Loucy (cell line): ENCODE results near the gene PTPN2.

Experiments used
- H2AFZ ChIP-seq: fragments of 200-600 bp; sonication (generic); 2 replicates; pipeline ENCODE4 v1.6.0; 2016; ENCODE audit warnings: antibody characterized with exemption, mild to moderate bottlenecking, low read length, moderate library complexity
- H3F3A ChIP-seq: fragments of 200-600 bp; 2 replicates; pipeline ENCODE4 v1.6.0; 2016; ENCODE audit warnings: antibody characterized with exemption, low read depth, mild to moderate bottlenecking
- H3K27me3 ChIP-seq: fragments of 200-600 bp; sonication (generic); 2 replicates; pipeline ENCODE4 v1.6.1; 2014; ENCODE audit warnings: low read length, mild to moderate bottlenecking; ENCODE audit not compliant: insufficient read depth, poor library complexity, severe bottlenecking
- H3K36me3 ChIP-seq: fragments of 200-600 bp; sonication (generic); 2 replicates; pipeline ENCODE4 v1.6.1; 2016; ENCODE audit warnings: low read length; ENCODE audit not compliant: insufficient read depth
- H3K4me1 ChIP-seq: fragments of 200-600 bp; sonication (generic); 2 replicates; pipeline ENCODE4 v1.5.1; 2014; ENCODE audit warnings: low read length, mild to moderate bottlenecking; ENCODE audit not compliant: insufficient read depth, poor library complexity, severe bottlenecking
- H3K4me2 ChIP-seq: fragments of 200-600 bp; sonication (generic); 2 replicates; pipeline ENCODE4 v1.6.0; 2014; ENCODE audit warnings: antibody characterized with exemption, low read length, low read depth, mild to moderate bottlenecking; ENCODE audit not compliant: poor library complexity, severe bottlenecking
- H3K4me3 ChIP-seq: fragments of 200-600 bp; sonication (generic); 2 replicates; pipeline ENCODE4 v1.5.1; 2014; ENCODE audit warnings: low read length, mild to moderate bottlenecking, mixed read lengths; ENCODE audit not compliant: poor library complexity, severe bottlenecking
- H3K79me2 ChIP-seq: fragments of 200-600 bp; sonication (generic); 2 replicates; pipeline ENCODE4 v1.6.1; 2014; ENCODE audit warnings: low read length; ENCODE audit not compliant: insufficient read depth
- H3K9ac ChIP-seq: fragments of 200-600 bp; sonication (generic); 2 replicates; pipeline ENCODE4 v1.6.0; 2014; ENCODE audit warnings: mild to moderate bottlenecking, low read depth, low read length, moderate library complexity; ENCODE audit not compliant: poor library complexity, severe bottlenecking
- H3K9me2 ChIP-seq: fragments of 200-600 bp; sonication (generic); replicated peaks from 2 replicates; pipeline ENCODE4 v1.6.1; 2016; ENCODE audit warnings: low read depth, low read length, mixed read lengths
- H3K9me3 ChIP-seq: fragments of 200-600 bp; sonication (generic); 2 replicates; pipeline ENCODE4 v1.6.1; 2014; ENCODE audit warnings: mild to moderate bottlenecking, antibody characterized with exemption, low read length, low read depth; ENCODE audit not compliant: insufficient read depth
- H4K20me1 ChIP-seq: fragments of 200-600 bp; sonication (generic); 2 replicates; pipeline ENCODE4 v1.6.0; 2014; ENCODE audit warnings: antibody characterized with exemption, low read length, mild to moderate bottlenecking; ENCODE audit not compliant: insufficient read depth, poor library complexity, severe bottlenecking
- CTCF ChIP-seq: fragments of 200-600 bp; sonication (generic); conservative IDR thresholded peaks from 2 replicates; pipeline ENCODE4 v1.5.1; 2014; ENCODE audit warnings: mild to moderate bottlenecking, antibody characterized with exemption, low read length
- EZH2phosphoT487 ChIP-seq: fragments of 200-600 bp; IDR thresholded peaks from 2 replicates; pipeline ENCODE4 v1.6.1; 2018; ENCODE audit warnings: antibody characterized with exemption, mild to moderate bottlenecking, moderate library complexity, borderline replicate concordance

PTPN2 gene

DNA sequence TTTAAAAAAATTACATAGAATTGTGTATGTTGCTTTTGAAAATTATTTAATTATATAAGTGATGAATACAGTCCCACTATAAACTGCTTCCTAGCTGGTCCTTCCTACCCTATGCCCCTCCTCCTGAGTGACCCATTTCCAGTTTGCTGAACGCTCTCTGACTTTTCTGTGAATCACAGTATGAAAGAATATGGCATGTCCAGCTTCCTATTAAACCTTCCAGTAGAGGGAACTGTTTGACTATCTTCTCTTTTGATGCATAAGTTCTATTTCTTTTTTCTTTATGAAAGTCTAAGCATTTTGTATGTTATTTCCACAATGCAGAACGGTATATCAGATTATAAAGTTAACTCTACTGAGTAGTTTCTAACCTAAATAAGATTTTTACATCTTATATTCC is 139.9 kb downstream of the PTPN2 start:
- TF ChIP-seq CTCF (peak; percentile 71), EZH2phosphoT487 (no peak)
- Histone ChIP-seq H3K36me3 (no peaks in the 10 kb centered on the region), H3K4me3 (no peak overlapping the region), H3K4me2 (no peak overlapping the region), H3K9me2 (no peaks in the 10 kb centered on the region), H2AFZ (no peak overlapping the region), H3K9ac (no peak overlapping the region), H3K4me1 (no peaks in the 10 kb centered on the region), H3K79me2 (no peaks in the 10 kb centered on the region), H3F3A (no peaks in the 10 kb centered on the region), H3K27me3 (no peaks in the 10 kb centered on the region), H4K20me1 (no peaks in the 10 kb centered on the region), H3K9me3 (no peaks in the 10 kb centered on the region)

DNA sequence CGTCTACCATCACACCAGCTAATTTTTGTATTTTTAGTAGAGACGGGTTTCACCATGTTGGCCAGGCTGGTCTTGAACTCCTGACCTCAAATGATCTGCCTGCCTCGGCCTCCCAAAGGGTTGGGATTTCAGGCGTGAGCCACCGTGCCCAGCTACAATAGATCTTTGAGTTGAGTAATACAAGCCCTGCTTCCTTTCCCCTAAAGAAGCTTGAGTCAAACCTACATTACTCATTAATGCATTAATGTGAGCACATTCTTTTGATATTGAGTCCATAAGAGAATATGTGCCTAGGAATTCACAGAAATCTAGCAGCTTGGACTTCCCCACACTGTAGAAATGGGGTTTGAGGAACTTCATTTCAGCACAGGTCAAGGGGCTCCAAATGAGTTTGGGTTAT is 141.6 kb downstream of the PTPN2 start:
- Histone ChIP-seq H3K9me2 (no peaks in the 10 kb centered on the region), H3K9me3 (no peaks in the 10 kb centered on the region), H3K4me1 (no peaks in the 10 kb centered on the region), H2AFZ (no peak overlapping the region), H3K79me2 (no peaks in the 10 kb centered on the region), H3K4me2 (no peak overlapping the region), H3K27me3 (no peaks in the 10 kb centered on the region), H3K4me3 (no peak overlapping the region), H3K9ac (no peak overlapping the region), H3K36me3 (no peaks in the 10 kb centered on the region), H3F3A (no peaks in the 10 kb centered on the region), H4K20me1 (no peaks in the 10 kb centered on the region)
- no peak for TF ChIP-seq EZH2phosphoT487
- no peak for TF ChIP-seq CTCF
